SU-DHL-6 (cell line): ENCODE measurements around the gene GIMAP4.
"Not testable (repeated sequence)": the region's sequence is repeated elsewhere in the genome, so short reads cannot be mapped to it uniquely, and the experiment has no call there.

Experiments
- CTCF ChIP-seq: fragments of 200-600 bp; sonication (generic); IDR thresholded peaks from one replicate; pipeline ENCODE4 v1.5.1; 2017; ENCODE audit warnings: antibody characterized with exemption, mild to moderate bottlenecking, low read length, moderate library complexity; ENCODE audit not compliant: insufficient read depth, poor library complexity, severe bottlenecking
- EZH2phosphoT487 ChIP-seq: fragments of 200-600 bp; sonication (generic), shearing (Covaris generic); conservative IDR thresholded peaks from 2 replicates; pipeline ENCODE4 v1.6.1; 2018; ENCODE audit warnings: mild to moderate bottlenecking, antibody characterized with exemption, low read length, moderate library complexity, mixed read lengths

GRCh38 chr7:150603600-150603999 is 36.4 kb downstream of the GIMAP4 start:
- TF ChIP-seq CTCF, EZH2phosphoT487: not testable (repeated sequence)
